NCI-H2029 (cell line): ENCODE data around the gene LRCH1.

ENCODE experiments used
- DNase-seq: peaks from one replicate; lab custom pipeline; 2025; lab: John Stamatoyannopoulos, UW

The LRCH1 gene

GRCh38 chr13:46639033-46639981 lies 86.3 kb downstream of the LRCH1 start:
- DNase-seq, result no peak

- no peak for DNase-seq
These were observed 87.9 kb downstream of the LRCH1 start for GRCh38 chr13:46640843-46641242.

GRCh38 chr13:46641274-46642081 lies 88.5 kb downstream of the LRCH1 start:
- DNase-seq, result no peak

GRCh38 chr13:46642254-46642653 lies 89.3 kb downstream of the LRCH1 start:
- no peak for DNase-seq

- no peak for DNase-seq
These were observed 90.3 kb downstream of the LRCH1 start for GRCh38 chr13:46643165-46643777.

- DNase-seq, result no peak
These were observed 91.8 kb downstream of the LRCH1 start for GRCh38 chr13:46644816-46645215.

GRCh38 chr13:46647512-46648065 lies 94.6 kb downstream of the LRCH1 start:
- DNase-seq, result no peak

- DNase-seq, result no peak
These were observed 95.2 kb downstream of the LRCH1 start for GRCh38 chr13:46648166-46648607.

- DNase-seq, result no peak
These were observed 96.8 kb downstream of the LRCH1 start for GRCh38 chr13:46649816-46650215.

GRCh38 chr13:46654951-46655350 lies 102.0 kb downstream of the LRCH1 start:
- DNase-seq, result no peak

GRCh38 chr13:46655377-46656180 lies 102.6 kb downstream of the LRCH1 start:
- no peak for DNase-seq

- no peak for DNase-seq
These were observed 103.8 kb downstream of the LRCH1 start for GRCh38 chr13:46656786-46657185.

- DNase-seq, result no peak
These were observed 106.6 kb downstream of the LRCH1 start for GRCh38 chr13:46659413-46660065.

- DNase-seq, result no peak
These were observed 107.4 kb downstream of the LRCH1 start for GRCh38 chr13:46660416-46660815.

GRCh38 chr13:46660857-46661256 lies 107.9 kb downstream of the LRCH1 start:
- no peak for DNase-seq

GRCh38 chr13:46662690-46663089 lies 109.7 kb downstream of the LRCH1 start:
- DNase-seq, result no peak

GRCh38 chr13:46663206-46664037 lies 110.5 kb downstream of the LRCH1 start:
- no peak for DNase-seq

- no peak for DNase-seq
These were observed 111.2 kb downstream of the LRCH1 start for GRCh38 chr13:46664195-46664594.

- DNase-seq, result no peak
These were observed 112.3 kb downstream of the LRCH1 start for GRCh38 chr13:46665248-46665632.
